ENCODE data around the gene LAMC3.

Gene LAMC3

DNA sequence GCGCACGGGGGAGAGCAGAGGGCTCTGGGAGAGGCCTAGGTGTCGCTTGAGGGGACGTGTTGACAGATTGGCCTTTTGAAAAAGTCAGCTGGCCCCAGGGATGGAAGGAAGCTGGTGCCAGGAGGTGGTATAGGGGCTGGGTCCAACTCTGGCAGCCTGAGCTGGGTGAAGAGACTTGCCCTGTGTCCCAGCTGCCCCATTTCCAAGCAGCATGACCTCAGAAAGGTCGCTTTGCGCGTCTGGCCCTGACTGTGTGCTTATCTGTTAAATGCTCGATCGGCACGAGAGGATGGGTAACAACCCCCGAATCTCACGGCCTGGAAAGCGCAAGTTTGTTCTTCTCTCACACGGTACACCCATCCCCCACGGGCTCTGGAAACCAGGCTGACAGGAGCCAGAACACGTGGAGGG, 31.2 kb upstream of the LAMC3 start:
- no peak overlapping the region for H3K4me3 ChIP-seq (ENCODE audit: low read length)
- TF ChIP-seq, protein P1, sequence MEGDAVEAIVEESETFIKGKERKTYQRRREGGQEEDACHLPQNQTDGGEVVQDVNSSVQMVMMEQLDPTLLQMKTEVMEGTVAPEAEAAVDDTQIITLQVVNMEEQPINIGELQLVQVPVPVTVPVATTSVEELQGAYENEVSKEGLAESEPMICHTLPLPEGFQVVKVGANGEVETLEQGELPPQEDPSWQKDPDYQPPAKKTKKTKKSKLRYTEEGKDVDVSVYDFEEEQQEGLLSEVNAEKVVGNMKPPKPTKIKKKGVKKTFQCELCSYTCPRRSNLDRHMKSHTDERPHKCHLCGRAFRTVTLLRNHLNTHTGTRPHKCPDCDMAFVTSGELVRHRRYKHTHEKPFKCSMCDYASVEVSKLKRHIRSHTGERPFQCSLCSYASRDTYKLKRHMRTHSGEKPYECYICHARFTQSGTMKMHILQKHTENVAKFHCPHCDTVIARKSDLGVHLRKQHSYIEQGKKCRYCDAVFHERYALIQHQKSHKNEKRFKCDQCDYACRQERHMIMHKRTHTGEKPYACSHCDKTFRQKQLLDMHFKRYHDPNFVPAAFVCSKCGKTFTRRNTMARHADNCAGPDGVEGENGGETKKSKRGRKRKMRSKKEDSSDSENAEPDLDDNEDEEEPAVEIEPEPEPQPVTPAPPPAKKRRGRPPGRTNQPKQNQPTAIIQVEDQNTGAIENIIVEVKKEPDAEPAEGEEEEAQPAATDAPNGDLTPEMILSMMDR (IDR thresholded peaks at IDR 0.05; ENCODE audit: insufficient read depth, low read depth, low read length, missing control alignments), result no peak
- DNase-seq (ENCODE audit: low read depth), result no peak

DNA sequence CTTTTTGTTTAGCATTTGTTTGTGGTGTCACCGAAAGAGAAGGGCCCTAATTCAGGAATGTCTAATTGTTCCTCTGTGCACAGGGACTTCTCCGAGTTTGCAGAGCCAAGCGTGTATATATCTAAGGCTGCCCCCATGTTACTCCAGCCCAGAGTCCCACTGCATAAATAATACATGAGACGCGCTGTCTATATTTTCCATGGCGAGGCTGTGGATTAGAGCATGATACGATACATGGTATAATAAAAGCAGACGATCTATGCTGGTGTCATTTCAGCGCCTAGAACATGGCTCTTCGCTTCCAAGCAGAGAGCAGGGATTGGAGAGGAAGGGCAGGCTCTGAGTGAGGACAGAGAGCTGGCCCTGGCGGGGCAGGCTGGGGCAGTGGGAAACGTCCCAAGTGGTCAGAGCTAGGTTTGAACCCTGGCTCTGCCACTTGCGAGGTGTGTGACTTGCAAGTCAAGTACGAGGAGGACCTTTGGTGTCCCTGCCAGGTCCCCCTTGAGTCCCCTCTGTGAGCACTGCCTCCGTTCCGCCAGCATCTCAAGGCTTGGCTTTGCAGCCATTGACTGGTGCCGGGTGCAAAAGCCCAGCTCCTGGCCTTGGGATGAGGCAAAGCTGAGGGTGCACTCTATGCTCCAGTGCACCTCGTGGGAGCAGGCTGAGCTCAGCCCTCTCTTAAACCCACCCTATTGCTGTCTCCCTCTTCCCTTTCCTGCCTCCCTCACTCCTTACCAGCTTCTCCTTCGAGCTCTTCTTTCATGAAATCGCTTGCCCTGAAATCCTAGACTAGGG, 29.2 kb upstream of the LAMC3 start:
- TF ChIP-seq, protein P1 (IDR thresholded peaks at IDR 0.05; ENCODE audit: insufficient read depth, low read depth, low read length, missing control alignments), result no peak
- DNase-seq (ENCODE audit: low read depth), result no peak
- no peak overlapping the region for H3K4me3 ChIP-seq (ENCODE audit: low read length)

GRCh38 chr9:130980526-130980925, 28.4 kb upstream of the LAMC3 start:
- DNase-seq (ENCODE audit: low read depth), result no peak
- TF ChIP-seq, protein P1 (IDR thresholded peaks at IDR 0.05; ENCODE audit: insufficient read depth, low read depth, low read length, missing control alignments), result no peak
- H3K4me3 ChIP-seq (ENCODE audit: low read length), result no peak overlapping the region

GRCh38 chr9:130981002-130981755, 27.8 kb upstream of the LAMC3 start:
- no peak for DNase-seq (ENCODE audit: low read depth)
- H3K4me3 ChIP-seq (ENCODE audit: low read length), result no peak overlapping the region
- TF ChIP-seq, protein P1 (IDR thresholded peaks at IDR 0.05; ENCODE audit: insufficient read depth, low read depth, low read length, missing control alignments), result no peak

- no peak overlapping the region for H3K4me3 ChIP-seq (ENCODE audit: low read length)
- TF ChIP-seq, protein P1 (IDR thresholded peaks at IDR 0.05; ENCODE audit: insufficient read depth, low read depth, low read length, missing control alignments), result no peak
- DNase-seq (ENCODE audit: low read depth), result no peak
Measured at GRCh38 chr9:130981756-130982137, 27.2 kb upstream of the LAMC3 start.

- no peak for DNase-seq (ENCODE audit: low read depth)
- H3K4me3 ChIP-seq (ENCODE audit: low read length), result no peak overlapping the region
- TF ChIP-seq, protein P1 (IDR thresholded peaks at IDR 0.05; ENCODE audit: insufficient read depth, low read depth, low read length, missing control alignments), result no peak
Measured at GRCh38 chr9:130982636-130983358, 26.2 kb upstream of the LAMC3 start.

Measured in epithelial cell of esophagus (primary cell).